Stimulated activated CD8-positive, alpha-beta memory T cell treated with anti-CD3 and anti-CD28 coated beads, Interleukin-2, amount 100 ng/mL, for 1 hour (primary cell): Measurements from ENCODE around the gene TPGS1.

Source experiments
- DNase-seq, 2 donors: peaks; one replicate each; pipeline ENCODE4 v3.0.0-alpha.2; 2020; ENCODE audit warnings: low read depth in 2 of 2

The TPGS1 gene

DNA sequence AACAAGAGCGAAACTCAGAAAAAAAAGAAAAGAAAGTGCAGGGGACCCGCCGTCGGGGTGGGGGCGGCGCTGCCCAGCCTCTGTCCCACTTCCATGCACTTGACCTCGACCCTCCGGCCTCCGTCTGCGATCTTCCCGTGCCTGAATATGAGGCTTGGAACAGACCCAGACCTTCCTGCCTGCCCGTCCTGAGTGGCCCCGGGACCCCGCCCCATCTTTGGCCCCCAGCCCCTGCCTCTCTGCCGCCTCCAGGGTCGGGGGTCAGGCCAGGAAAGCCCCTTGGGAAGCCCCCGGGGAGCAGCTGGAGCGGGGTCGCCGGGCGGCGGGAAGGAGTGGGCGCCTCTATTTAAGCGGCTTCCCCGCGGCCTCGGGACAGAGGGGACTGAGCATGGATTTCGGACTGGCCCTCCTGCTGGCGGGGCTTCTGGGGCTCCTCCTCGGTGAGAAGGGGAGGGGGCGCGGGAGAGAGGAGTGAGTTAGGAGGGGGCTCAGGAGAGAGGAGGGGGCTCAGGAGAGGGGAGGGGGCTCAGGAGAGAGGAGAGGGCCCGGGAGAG lies 11.1 kb upstream of the TPGS1 start, which contains the start of gene MADCAM1:
MADCAM1 (plus strand) TSS at position 375 of the 554 bp plus-strand sequence; CDS start at position 389, 14 bp downstream.
- no peak for DNase-seq

DNA sequence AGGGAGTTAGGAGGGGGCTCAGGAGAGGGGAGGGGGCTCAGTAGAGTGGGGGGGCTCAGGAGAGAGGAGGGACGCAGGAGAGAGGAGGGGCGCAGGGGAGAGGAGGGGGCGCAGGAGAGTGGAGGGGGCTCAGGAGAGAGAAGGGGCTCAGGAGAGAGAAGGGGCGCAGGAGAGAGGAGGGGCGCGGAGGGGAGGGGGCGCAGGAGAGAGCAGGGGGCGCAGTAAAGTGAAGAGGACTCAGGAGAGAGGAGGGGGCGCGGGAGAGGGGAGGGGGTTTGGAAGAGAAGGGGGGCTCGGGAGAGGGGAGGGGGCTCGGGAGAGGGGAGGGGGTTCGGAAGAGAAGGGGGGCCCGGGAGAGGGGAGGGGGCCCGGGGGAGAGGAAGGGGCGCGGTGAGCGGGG lies 10.3 kb upstream of the TPGS1 start:
- no peak for DNase-seq

DNA sequence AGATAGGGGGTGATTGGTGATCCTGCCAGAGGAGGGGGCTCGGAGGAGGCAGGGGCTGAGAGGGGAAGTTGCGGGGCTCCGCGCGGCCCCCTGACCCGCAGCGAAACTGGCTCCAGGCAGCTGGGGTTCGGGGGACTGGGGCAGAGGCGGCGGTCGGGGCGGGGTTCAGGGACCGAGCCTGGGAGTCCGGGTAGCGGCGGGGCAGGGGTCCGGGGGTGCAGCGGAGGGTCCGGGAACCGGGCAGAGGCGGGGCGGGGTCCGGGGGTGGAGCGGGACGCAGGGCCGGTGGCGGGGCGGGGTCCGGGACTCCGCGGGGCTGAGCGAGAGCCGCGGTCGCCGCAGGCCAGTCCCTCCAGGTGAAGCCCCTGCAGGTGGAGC lies 9.8 kb upstream of the TPGS1 start:
- no peak for DNase-seq

DNA sequence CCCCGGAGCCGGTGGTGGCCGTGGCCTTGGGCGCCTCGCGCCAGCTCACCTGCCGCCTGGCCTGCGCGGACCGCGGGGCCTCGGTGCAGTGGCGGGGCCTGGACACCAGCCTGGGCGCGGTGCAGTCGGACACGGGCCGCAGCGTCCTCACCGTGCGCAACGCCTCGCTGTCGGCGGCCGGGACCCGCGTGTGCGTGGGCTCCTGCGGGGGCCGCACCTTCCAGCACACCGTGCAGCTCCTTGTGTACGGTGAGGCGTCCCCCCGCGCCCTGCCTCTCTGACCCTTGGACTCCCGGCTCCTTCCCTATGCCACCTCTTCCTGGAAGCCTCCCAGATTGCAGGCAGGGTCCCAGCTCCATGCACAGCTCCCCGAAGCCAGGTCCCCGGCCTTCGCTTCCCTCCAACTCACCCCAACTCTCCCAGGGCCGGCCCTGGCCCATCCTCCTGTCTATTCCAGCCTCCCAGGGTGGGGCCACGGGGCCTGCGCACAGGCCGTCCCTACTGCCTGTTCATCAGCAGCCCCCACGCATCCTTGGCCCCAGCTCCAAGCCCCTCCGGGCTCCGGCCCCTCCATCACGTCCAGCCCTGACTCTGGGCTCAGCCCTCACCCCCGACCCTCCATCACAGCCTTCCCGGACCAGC lies 9.3 kb upstream of the TPGS1 start:
- no peak for DNase-seq

DNA sequence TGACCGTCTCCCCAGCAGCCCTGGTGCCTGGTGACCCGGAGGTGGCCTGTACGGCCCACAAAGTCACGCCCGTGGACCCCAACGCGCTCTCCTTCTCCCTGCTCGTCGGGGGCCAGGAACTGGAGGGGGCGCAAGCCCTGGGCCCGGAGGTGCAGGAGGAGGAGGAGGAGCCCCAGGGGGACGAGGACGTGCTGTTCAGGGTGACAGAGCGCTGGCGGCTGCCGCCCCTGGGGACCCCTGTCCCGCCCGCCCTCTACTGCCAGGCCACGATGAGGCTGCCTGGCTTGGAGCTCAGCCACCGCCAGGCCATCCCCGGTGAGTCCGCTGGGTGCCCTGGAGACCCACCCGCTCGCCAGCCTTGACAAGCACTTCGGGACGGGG lies 8.8 kb upstream of the TPGS1 start:
- DNase-seq = no peak

DNA sequence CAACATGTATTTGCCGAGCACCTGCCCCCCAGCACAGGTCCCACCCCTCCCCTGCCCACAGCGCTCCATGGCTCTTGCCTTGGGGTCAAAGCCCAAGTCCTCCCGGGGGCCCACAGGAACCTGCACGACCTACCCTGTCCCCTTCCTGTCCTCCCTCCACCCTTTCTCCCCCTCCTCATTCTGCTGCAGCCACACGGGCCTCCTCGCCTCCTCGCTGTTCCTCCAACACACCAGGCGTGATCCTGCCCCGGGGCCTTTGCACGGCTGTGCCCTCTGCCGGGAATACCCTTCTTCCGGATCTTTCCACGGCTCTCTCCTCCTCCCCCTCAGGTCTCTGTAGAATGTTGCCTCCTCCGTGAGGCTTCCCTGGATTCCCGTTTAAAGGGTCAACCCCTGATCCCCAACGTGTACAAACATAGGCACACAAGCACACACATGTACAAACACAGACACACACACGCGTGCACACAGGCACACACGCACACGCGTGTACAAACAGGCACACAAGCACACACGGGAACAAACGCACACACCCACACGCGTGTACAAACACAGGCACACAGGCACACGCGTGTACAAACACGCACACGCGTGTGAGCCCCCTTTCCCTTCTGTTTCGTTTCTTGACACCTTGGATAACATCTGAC lies 8.2 kb upstream of the TPGS1 start:
- DNase-seq = no peak

DNA sequence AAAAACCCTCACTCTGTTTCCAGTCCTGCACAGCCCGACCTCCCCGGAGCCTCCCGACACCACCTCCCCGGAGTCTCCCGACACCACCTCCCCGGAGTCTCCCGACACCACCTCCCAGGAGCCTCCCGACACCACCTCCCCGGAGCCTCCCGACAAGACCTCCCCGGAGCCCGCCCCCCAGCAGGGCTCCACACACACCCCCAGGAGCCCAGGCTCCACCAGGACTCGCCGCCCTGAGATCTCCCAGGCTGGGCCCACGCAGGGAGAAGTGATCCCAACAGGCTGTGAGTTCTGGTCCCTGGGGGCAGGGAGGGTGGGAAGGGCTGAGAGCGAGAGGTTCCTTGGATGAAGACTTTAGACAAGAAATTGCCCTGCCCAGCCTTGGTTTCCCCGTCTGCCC lies 5.7 kb upstream of the TPGS1 start:
- DNase-seq = no peak

DNA sequence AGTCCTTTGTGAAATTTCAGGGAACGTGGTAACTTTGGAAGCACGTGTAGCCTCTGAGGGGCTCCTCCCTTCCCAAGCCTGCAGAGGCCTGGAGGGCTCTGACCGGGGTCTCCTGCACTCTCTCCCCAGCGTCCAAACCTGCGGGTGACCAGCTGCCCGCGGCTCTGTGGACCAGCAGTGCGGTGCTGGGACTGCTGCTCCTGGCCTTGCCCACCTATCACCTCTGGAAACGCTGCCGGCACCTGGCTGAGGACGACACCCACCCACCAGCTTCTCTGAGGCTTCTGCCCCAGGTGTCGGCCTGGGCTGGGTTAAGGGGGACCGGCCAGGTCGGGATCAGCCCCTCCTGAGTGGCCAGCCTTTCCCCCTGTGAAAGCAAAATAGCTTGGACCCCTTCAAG lies 2.7 kb upstream of the TPGS1 start:
- DNase-seq = no peak

DNA sequence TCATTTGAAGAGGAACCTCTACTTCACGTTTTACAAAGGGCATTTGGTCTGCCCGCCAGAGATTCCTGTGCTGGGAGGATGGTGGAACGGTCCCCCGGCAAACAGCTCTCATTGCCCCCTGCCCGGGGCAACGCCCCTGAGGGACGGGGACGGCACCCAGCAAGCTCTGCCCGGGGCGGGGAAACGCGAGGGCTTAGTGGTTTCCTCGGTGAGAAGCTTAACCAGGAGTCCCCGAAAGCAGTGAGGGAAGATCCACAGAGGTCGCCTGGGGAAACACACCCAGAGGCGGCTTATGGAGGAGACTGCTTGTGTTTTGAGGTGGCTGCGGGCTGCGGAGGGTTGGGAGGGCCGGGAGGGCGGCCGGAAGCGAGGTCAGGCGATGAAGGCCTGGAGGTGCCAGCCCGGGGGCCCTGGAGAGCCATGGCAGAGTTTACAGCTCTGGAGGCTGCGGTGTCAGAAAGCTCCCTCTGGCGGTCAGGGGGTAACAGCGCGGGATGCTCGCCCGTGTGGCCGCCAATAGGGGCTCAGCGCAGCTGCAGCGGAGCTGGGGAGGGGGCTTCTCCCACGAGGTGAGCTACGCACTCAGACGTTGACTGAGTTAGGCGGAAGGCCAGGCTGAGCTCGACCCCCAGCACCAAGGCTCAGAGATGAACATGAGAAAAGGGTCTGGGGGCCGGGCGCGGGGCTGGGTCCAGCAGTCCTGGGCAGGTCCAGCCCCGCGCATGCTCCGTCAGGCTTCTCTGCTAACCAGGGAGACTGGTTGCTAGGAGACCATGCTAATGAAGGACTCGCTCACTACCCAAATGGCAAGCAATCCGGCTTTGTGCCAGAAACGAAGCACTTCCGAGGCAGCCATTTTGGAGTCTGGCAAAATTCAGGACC lies 652 bp upstream of the TPGS1 start:
- peak; percentile 84 to 89 for DNase-seq

DNA sequence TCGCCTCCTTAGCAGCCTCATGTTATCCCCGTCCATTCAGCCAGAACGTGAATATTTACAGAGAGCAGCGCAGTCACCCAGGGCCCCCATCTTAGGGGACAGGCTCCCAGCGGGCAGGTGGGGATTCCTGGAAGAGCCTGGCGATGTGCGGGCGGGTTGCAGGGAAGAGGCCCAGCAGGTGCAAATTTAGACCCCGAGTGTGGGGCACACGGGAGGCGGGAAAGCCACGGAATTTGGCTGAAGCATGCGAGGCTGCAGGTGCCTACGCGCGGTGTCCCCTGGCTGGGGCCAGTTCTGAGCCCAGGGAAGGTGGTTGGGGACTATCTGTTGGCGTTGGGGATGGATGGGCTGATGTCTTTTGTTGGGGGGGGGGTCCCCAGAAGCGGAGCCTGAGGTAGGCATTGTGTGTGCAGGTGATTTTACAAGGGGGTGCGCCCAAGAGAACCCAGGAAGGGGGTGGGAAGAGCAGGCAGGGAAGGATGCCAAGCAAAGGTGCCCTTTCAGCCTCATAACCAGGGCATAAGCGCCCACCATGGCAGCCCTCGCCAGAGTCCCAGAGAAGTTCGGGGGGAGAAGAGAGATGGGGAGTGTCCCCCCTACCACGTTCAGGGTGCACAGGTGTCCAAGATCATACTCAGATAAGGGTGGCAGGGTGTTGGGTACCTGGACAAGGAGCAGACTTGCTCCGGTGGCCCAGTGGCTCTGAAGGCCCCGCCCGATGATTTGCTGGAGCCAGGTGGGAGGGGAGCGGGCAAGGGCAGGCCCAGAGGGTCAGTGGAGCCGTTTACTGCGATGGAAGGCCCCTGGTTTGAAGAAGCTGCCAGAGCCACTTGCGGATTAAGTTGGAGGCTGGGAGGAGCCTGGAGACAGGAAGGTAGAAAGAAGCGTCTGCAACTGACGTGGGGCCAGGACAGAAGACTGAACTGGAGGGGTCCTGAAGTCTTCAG lies 1.2 kb downstream of the TPGS1 start:
- no peak for DNase-seq

DNA sequence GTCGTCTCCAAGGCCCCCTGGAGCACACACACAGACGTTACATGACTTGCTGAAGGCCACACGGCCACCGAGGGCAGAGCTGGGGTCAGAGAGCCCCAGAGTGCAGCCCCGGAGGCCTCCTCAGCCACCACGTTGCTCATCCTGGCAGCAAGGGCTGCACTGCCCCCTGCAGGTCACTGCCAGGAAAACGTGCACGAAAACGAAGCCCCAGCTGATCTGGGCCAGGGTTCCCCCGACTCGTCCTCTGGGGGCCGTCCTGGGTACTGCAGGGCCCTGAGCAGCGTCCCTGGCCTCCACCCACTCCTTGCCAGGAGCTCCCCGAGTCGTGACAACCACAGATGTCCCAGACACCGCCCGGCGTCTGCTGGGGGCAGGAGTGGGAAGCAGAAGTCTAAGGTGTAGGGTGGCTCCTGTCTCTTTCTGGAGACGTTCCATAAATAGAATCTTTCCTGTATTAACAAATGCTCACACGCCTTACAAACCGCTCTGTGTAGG lies 3.4 kb downstream of the TPGS1 start:
- DNase-seq = peak; percentile 81 to 85

DNA sequence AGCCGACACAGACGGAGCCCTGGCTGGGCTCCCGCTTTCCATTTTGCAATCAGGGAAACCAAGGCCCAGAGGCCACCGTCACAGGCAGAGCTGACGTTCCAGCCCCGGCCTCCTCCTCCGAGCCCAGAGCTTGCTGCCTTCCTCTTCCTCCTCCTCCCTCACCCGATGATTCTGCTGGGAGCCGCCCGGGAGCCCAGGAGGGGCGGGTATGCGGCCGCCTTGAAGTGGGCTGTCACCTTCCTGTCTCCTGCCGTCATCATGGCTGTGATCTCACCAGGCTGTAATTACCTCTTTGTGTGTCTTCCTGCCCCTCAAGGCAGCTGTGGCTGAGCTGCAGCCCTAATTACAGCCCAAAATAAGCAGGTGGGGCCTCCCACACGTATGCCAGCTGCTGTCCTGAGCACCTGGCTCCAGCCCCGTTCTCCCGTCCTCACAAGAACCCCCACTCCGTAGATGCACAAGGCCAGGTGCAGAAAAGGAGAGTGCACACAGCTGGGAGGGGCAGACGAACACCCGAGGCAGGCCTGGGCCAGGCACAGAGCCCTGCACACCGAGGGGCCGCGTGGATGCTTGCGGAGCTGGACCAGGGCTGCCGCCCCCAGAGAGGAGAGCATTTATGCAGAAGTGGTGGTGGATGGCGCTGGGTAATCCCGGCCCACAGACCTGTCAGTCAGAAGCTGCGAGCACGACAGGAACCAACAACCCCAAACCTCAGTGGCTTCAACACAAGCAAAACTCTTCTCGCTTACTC lies 4.0 kb downstream of the TPGS1 start:
- DNase-seq = peak; percentile 61 to 64

DNA sequence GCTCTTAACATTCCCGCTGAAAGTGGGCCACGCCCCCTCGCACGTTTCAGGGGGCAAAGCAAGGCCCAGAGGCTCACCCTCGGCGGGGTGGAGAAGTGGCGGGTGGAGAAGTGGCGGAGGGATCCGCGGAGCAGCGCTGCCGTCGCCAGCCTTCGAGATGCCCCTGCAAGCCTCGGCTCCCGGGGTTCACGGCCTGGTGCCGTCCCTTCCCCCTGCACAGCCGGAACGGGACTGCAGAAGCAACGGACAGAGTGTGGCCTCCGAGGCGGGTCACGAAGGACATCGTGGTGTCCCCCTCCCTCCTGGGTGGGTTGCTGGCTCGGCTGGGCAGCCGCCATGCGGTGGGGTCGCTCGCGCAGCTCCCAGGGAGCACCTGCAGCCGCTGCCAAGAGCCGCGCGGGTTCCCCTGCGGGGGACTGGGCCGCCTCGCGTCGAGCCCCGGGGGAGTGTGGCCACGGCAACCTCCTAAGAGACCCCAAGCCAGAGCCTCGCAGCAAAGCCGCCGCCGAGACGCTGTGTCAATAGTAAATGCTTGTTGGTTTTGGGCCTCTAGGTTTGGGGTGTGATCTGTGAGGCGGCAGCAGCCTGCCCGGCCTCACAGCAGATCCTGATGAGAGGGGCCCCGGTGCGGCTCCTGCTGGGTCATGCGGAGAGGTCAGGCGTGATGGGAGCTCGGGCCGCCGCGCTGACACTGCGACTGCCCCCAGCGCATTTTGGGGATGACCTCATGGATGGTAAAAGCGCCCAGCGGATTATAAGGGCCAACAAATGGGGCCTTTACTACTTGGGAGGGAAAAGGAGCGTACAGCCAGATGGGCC lies 5.5 kb downstream of the TPGS1 start:
- DNase-seq = no peak

DNA sequence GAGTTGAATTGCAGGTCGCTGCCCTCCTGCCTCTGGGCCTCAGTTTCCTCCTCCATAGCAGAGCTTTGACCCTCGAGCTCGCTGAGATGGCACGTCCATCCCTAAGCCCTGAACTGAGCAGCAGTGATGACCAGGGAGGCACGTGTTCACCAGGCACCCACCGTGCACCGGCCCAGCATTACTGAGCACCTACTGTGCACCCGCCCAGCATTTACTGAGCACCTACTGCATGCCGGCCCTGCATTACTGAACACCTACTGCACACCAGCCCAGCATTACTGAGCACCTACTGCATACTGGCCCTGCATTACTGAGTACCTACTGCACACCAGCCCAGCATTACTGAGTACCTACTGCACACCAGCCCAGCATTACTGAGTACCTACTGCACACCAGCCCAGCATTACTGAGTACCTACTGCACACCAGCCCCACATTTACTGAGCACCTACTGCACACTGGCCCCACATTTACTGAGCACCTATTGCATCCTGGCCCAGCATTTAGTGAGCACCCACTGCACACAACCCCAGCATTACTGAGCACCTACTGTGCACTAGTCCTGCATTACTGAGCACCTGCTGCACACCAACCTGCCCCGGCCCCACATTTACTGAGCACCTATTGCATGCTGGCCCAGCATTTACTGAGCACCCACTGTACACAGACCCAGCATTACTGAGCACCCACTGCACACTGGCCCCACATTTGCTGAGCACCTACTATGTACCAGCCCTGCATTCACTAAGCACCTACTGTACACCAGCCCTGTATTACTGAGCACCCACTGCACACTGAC lies 6.3 kb downstream of the TPGS1 start:
- DNase-seq = no peak

DNA sequence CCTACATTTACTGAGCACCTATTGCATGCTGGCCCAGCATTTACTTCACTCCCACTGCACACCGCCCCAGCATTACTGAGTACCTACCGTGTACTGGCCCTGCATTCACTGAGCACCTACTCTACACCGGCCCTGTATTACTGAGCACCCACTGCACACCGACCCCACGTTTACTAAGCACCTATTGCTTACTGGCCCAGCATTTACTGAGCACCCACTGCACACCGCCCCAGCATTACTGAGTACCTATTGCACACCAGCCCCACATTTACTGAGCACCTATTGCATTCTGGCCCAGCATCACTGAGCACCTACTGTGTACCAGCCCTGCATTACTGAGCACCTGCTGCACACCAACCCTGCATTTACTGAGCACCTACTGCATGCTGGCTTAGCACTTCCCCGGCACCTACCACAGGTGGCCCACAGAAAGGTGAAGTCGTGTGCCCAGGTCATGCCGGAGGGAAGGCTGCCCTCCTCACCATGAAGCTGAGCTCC lies 6.9 kb downstream of the TPGS1 start:
- DNase-seq = no peak

DNA sequence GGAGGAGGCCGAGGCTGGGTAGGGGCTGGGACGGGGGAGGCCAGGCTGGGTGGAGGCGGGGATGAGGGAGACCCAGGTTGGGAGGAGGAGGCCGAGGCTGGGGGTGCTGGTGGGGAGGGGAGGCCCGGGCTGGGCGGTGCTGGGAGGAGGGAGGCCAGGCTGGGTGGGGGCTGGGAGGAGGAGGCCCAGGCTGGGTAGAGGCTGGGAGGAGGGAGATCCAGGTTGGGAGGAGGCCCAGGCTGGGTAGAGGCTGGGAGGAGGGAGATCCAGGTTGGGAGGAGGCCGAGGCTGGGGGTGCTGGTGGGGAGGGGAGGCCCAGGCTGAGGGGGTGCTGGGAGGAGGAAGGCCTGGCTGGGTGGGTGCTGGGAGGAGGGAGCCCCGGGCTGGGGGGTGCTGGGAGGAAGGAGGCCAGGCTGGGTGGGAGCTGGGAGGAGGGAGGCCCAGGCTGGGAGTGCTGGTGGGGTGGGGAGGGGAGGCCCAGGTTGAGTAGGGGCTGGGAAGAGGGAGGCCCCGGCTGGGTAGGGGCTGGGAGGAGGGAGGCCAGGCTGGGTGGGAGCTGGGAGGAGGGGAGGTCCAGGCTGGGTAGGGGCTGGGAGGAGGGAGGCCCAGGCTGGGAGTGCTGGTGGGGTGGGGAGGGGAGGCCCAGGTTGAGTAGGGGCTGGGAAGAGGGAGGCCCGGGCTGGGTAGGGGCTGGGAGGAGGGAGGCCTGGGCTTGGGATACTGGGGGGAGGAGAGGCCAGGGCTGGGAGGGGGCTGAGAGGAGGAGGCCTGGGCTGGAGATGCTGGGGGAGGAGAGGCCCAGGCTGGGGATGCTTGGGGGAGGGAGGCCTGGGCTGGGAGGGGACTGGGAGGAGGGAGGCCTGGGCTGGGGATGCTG lies 10.7 kb downstream of the TPGS1 start:
- DNase-seq = no peak

DNA sequence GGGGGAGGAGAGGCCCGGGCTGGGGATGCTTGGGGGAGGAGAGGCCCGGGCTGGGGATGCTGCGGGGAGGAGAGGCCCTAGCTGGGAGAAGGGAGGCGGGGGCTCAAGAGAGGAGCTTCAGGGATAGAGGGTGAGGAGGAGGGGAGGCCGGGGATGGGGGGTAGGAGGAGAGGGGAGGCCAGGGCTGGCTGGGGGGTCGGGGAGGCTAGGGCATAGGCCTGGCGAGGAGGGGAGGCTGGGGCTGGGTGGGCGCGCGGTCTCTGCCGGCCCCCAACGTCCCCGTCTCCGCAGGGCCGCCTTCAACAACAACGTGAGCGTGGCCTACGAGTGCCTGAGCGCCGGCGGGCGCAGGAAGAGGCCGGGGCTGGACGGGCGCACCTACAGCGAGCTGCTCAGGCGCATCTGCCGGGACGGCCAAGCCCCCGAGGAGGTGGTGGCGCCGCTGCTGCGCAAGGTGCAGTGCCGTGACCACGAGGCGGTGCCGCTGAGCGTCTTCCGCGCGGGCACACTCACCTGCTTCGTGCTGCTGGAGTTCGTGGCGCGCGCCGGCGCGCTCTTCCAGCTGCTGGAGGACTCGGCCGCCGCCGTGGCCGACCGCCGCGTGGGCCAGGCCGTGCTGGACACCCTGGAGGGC lies 11.4 kb downstream of the TPGS1 start:
- DNase-seq = peak; percentile 24 to 44
